Sigmoid colon (tissue), 4 donors: ENCODE results near the gene GPR33.

ENCODE experiments used
- CTCF ChIP-seq, 4 experiments: fragments of 450-650 bp in 3 of 4; fragments of 200-600 bp in 1 of 4; IDR thresholded peaks; one replicate each; pipeline ENCODE4 v1.5.1; 2016 to 2019; ENCODE audit warnings: antibody characterized with exemption in 4 of 4, mild to moderate bottlenecking in 3 of 4, moderate library complexity in 2 of 4
- EP300 ChIP-seq, 4 donors: sonication (generic); formaldehyde crosslinking; IDR thresholded peaks; one replicate each; pipeline ENCODE4 v1.6.1; 2017; ENCODE audit warnings: antibody characterized with exemption in 4 of 4
- POLR2A ChIP-seq, 2 donors: fragments of 450-650 bp; IDR thresholded peaks; one replicate each; pipeline ENCODE4 v1.6.1; 2016; ENCODE audit warnings: antibody characterized with exemption in 2 of 2, mild to moderate bottlenecking in 2 of 2, moderate library complexity in 2 of 2
- POLR2AphosphoS5 ChIP-seq, 4 donors: sonication (generic); formaldehyde crosslinking; IDR thresholded peaks; one replicate each; pipeline ENCODE4 v1.6.1; 2017; ENCODE audit warnings: antibody characterized with exemption in 4 of 4

GRCh38 chr14:31457665-31458659, 29.9 kb downstream of the GPR33 start:
- no peak for TF ChIP-seq POLR2A (IDR thresholded peaks at IDR 0.05)
- TF ChIP-seq CTCF (IDR thresholded peaks at IDR 0.05) = no peak
- TF ChIP-seq POLR2AphosphoS5 (IDR thresholded peaks at IDR 0.05) = no peak
- TF ChIP-seq EP300 (IDR thresholded peaks at IDR 0.05) = peak in 1 of 4 donors; percentile 0
